PFSK-1 (cell line): Measurements from ENCODE around the gene NT5C2.

Experiments
- FOXP2 ChIP-seq: optimal IDR thresholded peaks from 2 replicates; pipeline ENCODE3; 2011; ENCODE audit warnings: borderline replicate concordance, control low read depth, inconsistent platforms; ENCODE audit not compliant: insufficient read depth; ENCODE audit errors: extremely low read length, extremely low read depth
- POLR2AphosphoS5 ChIP-seq: IDR thresholded peaks from 2 replicates; pipeline ENCODE4 v1.6.1; 2012; ENCODE audit warnings: low read depth, mild to moderate bottlenecking, control low read depth, low read length, moderate library complexity
- SIN3A ChIP-seq: IDR thresholded peaks from 2 replicates; pipeline ENCODE4 v1.6.1; 2012; ENCODE audit warnings: mild to moderate bottlenecking, low read length, moderate library complexity, borderline replicate concordance; ENCODE audit not compliant: insufficient read depth
- TAF1 ChIP-seq: IDR thresholded peaks from 2 replicates; pipeline ENCODE4 v1.6.1; 2012; ENCODE audit warnings: low read length, control low read depth, borderline replicate concordance; ENCODE audit not compliant: insufficient read depth
- TF ChIP-seq, protein P1 (sequence below), 2 experiments: IDR thresholded peaks; 2 replicates each; pipeline versions ENCODE4 v1.6.1 to v1.8.0; 2011 to 2012; ENCODE audit warnings: low read depth in 2 of 2, low read length in 2 of 2, control low read depth in 1 of 2, inconsistent platforms in 1 of 2, mild to moderate bottlenecking in 1 of 2, moderate library complexity in 1 of 2; ENCODE audit not compliant: insufficient read depth in 1 of 2

NT5C2 gene

DNA sequence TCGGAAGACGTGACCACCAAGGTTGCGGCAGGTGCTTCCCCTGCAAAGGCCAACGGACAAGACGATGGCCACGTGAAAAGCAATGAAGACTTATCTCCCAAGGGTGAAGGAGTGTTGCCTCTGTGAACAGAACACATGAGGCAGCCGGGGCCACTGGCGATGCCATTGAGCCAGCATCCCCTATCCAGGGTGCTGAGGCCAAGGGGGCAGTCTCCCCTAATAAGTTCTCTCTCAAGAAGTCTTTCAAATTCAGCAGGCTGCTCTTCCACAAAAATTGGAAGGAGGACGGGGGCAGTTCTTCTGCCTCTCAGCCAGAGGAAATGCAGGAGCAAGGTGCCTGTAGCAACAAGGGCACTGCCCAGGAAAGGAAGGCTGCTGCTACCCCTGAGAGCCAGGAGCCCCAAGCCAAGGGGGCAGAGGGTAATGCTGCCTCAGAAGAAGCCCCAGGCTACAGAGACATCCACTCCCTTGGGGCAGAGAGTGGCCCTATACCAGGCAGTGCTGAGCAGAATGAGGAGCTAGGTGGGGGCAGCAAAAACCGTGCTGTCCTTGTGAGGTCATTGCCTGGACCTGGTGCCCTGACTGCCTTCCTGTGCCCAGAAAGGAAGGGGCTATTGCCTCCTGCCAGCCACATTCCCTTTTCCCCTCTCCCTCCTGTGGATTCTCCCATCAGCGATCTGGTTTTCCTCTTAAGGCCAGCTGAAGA lies 17.3 kb downstream of the NT5C2 start:
- TF ChIP-seq POLR2AphosphoS5, result no peak
- no peak for TF ChIP-seq TAF1
- no peak for TF ChIP-seq SIN3A
- no peak for TF ChIP-seq FOXP2
- TF ChIP-seq, protein P1, sequence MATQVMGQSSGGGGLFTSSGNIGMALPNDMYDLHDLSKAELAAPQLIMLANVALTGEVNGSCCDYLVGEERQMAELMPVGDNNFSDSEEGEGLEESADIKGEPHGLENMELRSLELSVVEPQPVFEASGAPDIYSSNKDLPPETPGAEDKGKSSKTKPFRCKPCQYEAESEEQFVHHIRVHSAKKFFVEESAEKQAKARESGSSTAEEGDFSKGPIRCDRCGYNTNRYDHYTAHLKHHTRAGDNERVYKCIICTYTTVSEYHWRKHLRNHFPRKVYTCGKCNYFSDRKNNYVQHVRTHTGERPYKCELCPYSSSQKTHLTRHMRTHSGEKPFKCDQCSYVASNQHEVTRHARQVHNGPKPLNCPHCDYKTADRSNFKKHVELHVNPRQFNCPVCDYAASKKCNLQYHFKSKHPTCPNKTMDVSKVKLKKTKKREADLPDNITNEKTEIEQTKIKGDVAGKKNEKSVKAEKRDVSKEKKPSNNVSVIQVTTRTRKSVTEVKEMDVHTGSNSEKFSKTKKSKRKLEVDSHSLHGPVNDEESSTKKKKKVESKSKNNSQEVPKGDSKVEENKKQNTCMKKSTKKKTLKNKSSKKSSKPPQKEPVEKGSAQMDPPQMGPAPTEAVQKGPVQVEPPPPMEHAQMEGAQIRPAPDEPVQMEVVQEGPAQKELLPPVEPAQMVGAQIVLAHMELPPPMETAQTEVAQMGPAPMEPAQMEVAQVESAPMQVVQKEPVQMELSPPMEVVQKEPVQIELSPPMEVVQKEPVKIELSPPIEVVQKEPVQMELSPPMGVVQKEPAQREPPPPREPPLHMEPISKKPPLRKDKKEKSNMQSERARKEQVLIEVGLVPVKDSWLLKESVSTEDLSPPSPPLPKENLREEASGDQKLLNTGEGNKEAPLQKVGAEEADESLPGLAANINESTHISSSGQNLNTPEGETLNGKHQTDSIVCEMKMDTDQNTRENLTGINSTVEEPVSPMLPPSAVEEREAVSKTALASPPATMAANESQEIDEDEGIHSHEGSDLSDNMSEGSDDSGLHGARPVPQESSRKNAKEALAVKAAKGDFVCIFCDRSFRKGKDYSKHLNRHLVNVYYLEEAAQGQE (IDR thresholded peaks at IDR 0.05; ENCODE audit: insufficient read depth in 1 of 2, low read depth in 2 of 2, low read length in 2 of 2), result no peak; a peak in 1 of 4 replicates

DNA sequence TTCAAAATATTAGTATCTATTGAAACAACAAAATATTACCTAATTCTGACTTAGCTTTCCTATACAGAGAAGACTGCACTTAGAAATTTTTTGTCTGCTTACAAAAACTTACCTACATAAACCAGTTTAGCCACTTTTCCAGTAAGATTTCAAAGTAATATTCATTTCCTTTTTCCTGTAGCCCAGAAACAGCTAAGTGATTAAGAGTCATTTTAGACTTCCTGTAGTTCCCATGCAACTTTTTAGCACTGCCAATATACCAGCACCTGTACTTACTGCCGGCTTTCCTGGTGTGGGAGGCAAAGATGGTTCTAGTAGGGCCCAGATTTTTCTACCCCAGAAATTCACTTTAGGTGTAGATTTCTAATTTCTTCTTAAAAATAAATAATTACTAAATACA lies 21.8 kb downstream of the NT5C2 start:
- TF ChIP-seq POLR2AphosphoS5 (no peak), SIN3A (no peak), TAF1 (no peak), FOXP2 (no peak)
- TF ChIP-seq, protein P1 (IDR thresholded peaks at IDR 0.05; ENCODE audit: insufficient read depth in 1 of 2, low read depth in 2 of 2, low read length in 2 of 2), result no peak

DNA sequence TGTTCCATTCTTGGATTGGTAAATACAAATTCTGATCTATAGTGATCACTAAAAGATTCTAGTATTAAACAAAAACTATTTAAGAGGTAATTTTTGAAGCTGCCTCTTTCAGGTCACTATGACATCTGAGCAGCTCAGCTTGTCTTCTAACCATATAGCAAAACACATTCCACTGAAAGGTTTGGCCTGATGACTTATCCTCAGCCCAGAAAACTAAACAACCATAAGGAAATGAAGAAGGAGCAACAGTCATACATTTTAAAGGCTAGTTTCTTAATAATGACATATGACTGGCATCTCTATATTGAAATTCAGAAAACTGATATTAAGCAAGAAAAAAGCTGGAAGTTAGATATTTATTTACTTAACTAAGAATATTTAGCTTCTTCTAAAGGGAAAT lies 24.6 kb downstream of the NT5C2 start:
- TF ChIP-seq FOXP2 (no peak), SIN3A (no peak), TAF1 (no peak), POLR2AphosphoS5 (no peak)

DNA sequence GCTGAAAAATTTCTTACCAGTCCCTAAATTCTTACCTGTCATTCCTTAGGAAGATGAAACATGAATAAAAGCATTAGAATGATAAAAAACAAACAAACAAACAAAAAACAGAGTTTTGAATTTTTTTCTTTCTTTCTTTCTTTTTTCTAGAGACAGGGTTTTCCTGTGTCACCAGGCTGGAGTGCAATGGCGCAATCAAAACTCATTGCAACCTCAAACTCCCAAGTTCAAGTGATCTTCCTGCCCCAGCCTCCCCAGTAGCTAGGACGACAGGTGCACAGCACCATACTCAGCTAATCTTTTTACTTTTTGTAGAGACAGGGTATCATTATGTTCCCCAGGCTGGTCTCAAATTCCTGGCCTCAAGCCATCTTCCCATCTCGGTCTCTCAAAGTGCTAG lies 26.5 kb downstream of the NT5C2 start:
- TF ChIP-seq SIN3A, result no peak

DNA sequence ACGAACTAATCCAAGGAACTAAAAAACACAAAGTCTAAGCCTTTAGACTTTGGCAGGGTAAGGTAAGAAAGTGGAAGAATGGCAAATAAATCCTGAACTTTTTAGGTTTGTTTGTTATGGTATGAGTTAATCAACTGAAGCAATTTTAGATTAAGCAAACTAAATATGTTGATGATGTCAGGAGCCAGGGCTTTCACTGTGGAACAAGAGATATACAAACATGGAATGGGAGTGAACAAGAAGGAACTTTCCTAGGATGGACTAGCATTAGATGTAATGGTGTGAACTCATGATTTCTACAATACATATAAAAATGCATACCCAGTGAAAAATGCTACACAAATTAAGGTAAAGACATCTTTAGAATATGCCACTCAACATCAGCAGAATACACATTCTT lies 35.8 kb downstream of the NT5C2 start:
- TF ChIP-seq POLR2AphosphoS5, result no peak
- no peak for TF ChIP-seq FOXP2
- TF ChIP-seq SIN3A, result no peak
- TF ChIP-seq, protein P1 (IDR thresholded peaks at IDR 0.05; ENCODE audit: insufficient read depth in 1 of 2, low read depth in 2 of 2, low read length in 2 of 2), result no peak
- no peak for TF ChIP-seq TAF1

DNA sequence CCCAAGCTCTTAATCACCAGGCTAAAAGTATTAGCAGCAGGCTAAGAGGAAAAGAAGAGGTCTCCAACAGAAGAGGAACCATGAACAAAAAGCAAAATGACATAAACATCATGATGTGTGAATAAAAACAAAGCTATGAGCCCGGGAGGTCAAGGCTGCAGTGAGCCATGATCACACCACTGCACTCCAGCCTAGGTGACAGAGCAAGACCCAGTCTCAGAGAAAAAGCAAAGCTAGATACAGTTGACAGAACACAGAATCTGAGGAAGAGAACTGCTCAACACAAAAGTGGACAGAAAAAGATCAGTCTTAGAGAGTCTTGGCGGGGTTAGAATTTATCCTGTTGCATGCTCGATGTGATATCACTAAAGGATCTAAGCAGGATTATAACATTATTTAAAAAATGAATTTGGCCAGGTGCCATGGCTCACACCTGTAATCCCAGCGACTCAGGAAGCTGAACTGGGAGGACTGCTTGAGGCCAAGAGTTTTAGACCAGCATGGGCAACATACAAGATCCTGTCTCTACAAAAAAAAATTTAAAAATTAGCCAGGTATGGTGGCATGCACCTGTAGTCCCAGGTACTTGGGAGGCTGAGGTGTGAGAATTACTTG lies 37.5 kb downstream of the NT5C2 start:
- TF ChIP-seq SIN3A (no peak), POLR2AphosphoS5 (no peak), FOXP2 (no peak), TAF1 (no peak)
- TF ChIP-seq, protein P1 (IDR thresholded peaks at IDR 0.05; ENCODE audit: insufficient read depth in 1 of 2, low read depth in 2 of 2, low read length in 2 of 2), result no peak
